ENCODE data around the gene DNAJB6. TPM values are rescaled to one million over a fixed set of nuclear protein-coding genes. Genes with fewer than 3 reads are reported as not detected.

The DNAJB6 gene
- total and polyA plus RNA-seq, 2 of the 4 experiments (the other 2 are of a cell fraction): 93.4 to 165 TPM

- intact Hi-C loops (cut with micrococcal nuclease): no loop called here
Observed at GRCh38 chr7:157406971-157407370, 70.2 kb downstream of the DNAJB6 start.

More at GRCh38 chr7:157406971-157407370, 70.2 kb downstream of the DNAJB6 start:
- Histone ChIP-seq H2BK20ac (ENCODE audit: low read depth, low read length) (no peak overlapping the region), H2AK5ac (ENCODE audit: low read depth, low read length) (no peak overlapping the region), H4K91ac (ENCODE audit: insufficient read depth, low read depth, low read length) (no peak overlapping the region), H2AK9ac (replicated peaks; ENCODE audit: low read depth, low read length, poor library complexity) (no peak overlapping the region), H4K8ac (ENCODE audit: low read depth in 2 of 2, low read length in 2 of 2) (no peak overlapping the region), H2BK5ac (ENCODE audit: low read depth, low read length, poor library complexity, severe bottlenecking) (no peak overlapping the region), H3K9me1 (ENCODE audit: insufficient read depth, low read length) (peaks cover 19% of the 10 kb centered on the region), H2BK120ac (ENCODE audit: low read depth, low read length) (no peak overlapping the region), H4K5ac (ENCODE audit: low read depth, low read length) (no peak overlapping the region), H3K27ac (ENCODE audit: insufficient read depth, low read length) (no peak overlapping the region), H3K56ac (ENCODE audit: extremely low read depth, insufficient read depth, low read length) (no peak overlapping the region), H4K20me1 (ENCODE audit: insufficient read depth, low read length) (peaks cover 65% of the 10 kb centered on the region), H3K4ac (ENCODE audit: low read depth, low read length) (no peak overlapping the region), H3K4me1 (ENCODE audit: control insufficient read depth, insufficient read depth, low read length) (peaks cover 21% of the 10 kb centered on the region), H3K9me3 (ENCODE audit: control insufficient read depth, insufficient read depth, low read length) (no peaks in the 10 kb centered on the region), H2BK15ac (ENCODE audit: low read depth, low read length) (no peak overlapping the region), H3K14ac (replicated peaks; ENCODE audit: low read depth, low read length) (no peak overlapping the region), H3K27me3 (ENCODE audit: control insufficient read depth, insufficient read depth, low read length) (no peaks in the 10 kb centered on the region), H3K23ac (ENCODE audit: low read depth, low read length) (no peak overlapping the region), H2AFZ (replicated peaks; ENCODE audit: low read length, poor library complexity) (no peak overlapping the region), H3K79me1 (ENCODE audit: low read depth in 1 of 2, low read length in 2 of 2) (peaks cover 6 to 66% of the 10 kb centered on the region in 2 experiments; a peak in 3 of 4 replicates), H3K4me2 (ENCODE audit: low read depth, low read length) (no peak overlapping the region), H3K36me3 (ENCODE audit: control insufficient read depth, insufficient read depth, low read length) (peaks cover 30% of the 10 kb centered on the region), H3K4me3 (ENCODE audit: insufficient read depth, low read depth, low read length) (no peak overlapping the region), H3K18ac (ENCODE audit: low read depth, low read length) (no peak overlapping the region), H3K9ac (ENCODE audit: low read depth, low read length) (no peak overlapping the region)
- in situ Hi-C loops (cut with MboI; ENCODE audit: low sequenced_read_pairs): no loop called here
- WGBS, 2 experiments (ENCODE audit: extremely low coverage in 2 of 2, insufficient read length in 1 of 2): 100% methylated on average over 4 of the region's 22 CpGs; no CpG with 5 or more reads in 1 of the 2 experiments
- DNase-seq: no peak
- TF ChIP-seq CHD1 (IDR thresholded peaks at IDR 0.05; ENCODE audit: low read depth, low read length) (no peak), RCOR1 (IDR thresholded peaks at IDR 0.05; ENCODE audit: insufficient replicate concordance, low read length) (no peak), BHLHE40 (IDR thresholded peaks at IDR 0.05; ENCODE audit: low read depth, low read length) (no peak), POLR2A (IDR thresholded peaks at IDR 0.05; ENCODE audit: low read depth, low read length) (no peak), RAD21 (IDR thresholded peaks at IDR 0.05; ENCODE audit: low read length) (no peak), MXI1 (IDR thresholded peaks at IDR 0.05; ENCODE audit: borderline replicate concordance, low read depth, low read length) (no peak), USF2 (IDR thresholded peaks at IDR 0.05; ENCODE audit: low read depth, low read length) (no peak), FOS (IDR thresholded peaks at IDR 0.05; ENCODE audit: low read depth, low read length) (no peak), MAZ (IDR thresholded peaks at IDR 0.05; ENCODE audit: borderline replicate concordance, low read depth, low read length) (no peak), SMC3 (IDR thresholded peaks at IDR 0.05; ENCODE audit: low read depth, low read length) (no peak), ELK1 (IDR thresholded peaks at IDR 0.05; ENCODE audit: borderline replicate concordance, low read depth, low read length) (no peak), RFX5 (IDR thresholded peaks at IDR 0.05; ENCODE audit: low read depth, low read length) (no peak), MAFK (IDR thresholded peaks at IDR 0.05; ENCODE audit: low read depth, low read length) (no peak), CTCF (conservative IDR thresholded peaks at IDR 0.05; ENCODE audit: low read depth, low read length) (no peak), CEBPB (IDR thresholded peaks at IDR 0.05; ENCODE audit: low read depth, low read length) (no peak), NFE2L2 (IDR thresholded peaks at IDR 0.05; ENCODE audit: low read depth, low read length) (no peak)
- dilution Hi-C loops (cut with HindIII; ENCODE audit: low sequenced_read_pairs, unreplicated experiment): no loop called here
- ChIA-PET CTCF (interaction anchor here (2.0 kb wide), 1 partner anchor 12 kb away, joined by 4 read pairs; no protein-coding TSS in a partner anchor), POLR2A (ENCODE audit: unreplicated experiment) (no interaction called here)
- BruUV-seq (replicated peaks): no TSS peak
- no peak for ATAC-seq (ENCODE audit: low read depth)

All from IMR-90 (cell line).